AG04449 (cell line): Measurements from ENCODE around the gene B3GALT5.

Experiments
- CTCF ChIA-PET: fragments of 350-600 bp; formaldehyde crosslinking; extraction: SDS; loops from one replicate; lab custom pipeline; 2021; ENCODE audit warnings: antibody characterized with exemption; lab: Yijun Ruan, JAX
- POLR2A ChIA-PET: fragments of 400-600, 350-600 bp; formaldehyde crosslinking; extraction: SDS; loops from one replicate; lab custom pipeline; 2020; ENCODE audit warnings: antibody characterized with exemption, inconsistent platforms; lab: Yijun Ruan, JAX
- DNase-seq: peaks from one replicate; pipeline ENCODE4 v3.0.0-alpha.2; 2010; ENCODE audit warnings: low read depth, low spot score
- H3K4me3 ChIP-seq: 2 replicates; pipeline ENCODE4 v1.5.1; 2011; ENCODE audit warnings: low read depth, mild to moderate bottlenecking, control low read depth, low read length
- TF ChIP-seq, protein P1 (sequence below): IDR thresholded peaks from one replicate; pipeline ENCODE4 v1.5.1; 2011; ENCODE audit warnings: mild to moderate bottlenecking, moderate library complexity, low read length, control low read depth, inconsistent platforms; ENCODE audit not compliant: insufficient read depth; ENCODE audit errors: missing control alignments

Gene B3GALT5

DNA sequence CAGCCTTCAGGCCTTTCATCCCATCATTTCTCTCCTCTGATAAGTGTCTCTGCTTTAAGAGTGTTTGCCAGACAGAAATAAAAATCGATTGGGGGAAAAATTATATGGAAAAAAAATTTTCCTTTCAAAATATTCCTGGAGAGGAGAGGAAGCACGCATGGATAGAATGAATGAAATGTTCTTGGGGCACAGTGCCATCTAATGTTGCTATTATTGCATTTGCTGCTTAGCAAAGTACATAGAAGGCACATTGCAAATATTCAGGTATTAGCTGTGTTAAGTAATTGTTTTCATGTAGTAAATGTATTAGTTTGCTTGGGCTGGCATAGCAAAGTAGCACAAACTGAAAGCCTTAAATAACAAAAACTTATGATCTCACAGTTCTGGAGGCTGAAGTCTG, 18.1 kb downstream of the B3GALT5 start:
- TF ChIP-seq, protein P1, sequence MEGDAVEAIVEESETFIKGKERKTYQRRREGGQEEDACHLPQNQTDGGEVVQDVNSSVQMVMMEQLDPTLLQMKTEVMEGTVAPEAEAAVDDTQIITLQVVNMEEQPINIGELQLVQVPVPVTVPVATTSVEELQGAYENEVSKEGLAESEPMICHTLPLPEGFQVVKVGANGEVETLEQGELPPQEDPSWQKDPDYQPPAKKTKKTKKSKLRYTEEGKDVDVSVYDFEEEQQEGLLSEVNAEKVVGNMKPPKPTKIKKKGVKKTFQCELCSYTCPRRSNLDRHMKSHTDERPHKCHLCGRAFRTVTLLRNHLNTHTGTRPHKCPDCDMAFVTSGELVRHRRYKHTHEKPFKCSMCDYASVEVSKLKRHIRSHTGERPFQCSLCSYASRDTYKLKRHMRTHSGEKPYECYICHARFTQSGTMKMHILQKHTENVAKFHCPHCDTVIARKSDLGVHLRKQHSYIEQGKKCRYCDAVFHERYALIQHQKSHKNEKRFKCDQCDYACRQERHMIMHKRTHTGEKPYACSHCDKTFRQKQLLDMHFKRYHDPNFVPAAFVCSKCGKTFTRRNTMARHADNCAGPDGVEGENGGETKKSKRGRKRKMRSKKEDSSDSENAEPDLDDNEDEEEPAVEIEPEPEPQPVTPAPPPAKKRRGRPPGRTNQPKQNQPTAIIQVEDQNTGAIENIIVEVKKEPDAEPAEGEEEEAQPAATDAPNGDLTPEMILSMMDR = no peak
- POLR2A ChIA-PET = no interaction called here
- H3K4me3 ChIP-seq = no peak overlapping the region; the same call in 1 of the 2 replicates
- no peak for DNase-seq
- CTCF ChIA-PET = interaction anchor here (0.8 to 2.1 kb wide), 7 partner anchors 10 to 113 kb away, joined by 3 to 7 read pairs (median 3); no protein-coding TSS in a partner anchor

DNA sequence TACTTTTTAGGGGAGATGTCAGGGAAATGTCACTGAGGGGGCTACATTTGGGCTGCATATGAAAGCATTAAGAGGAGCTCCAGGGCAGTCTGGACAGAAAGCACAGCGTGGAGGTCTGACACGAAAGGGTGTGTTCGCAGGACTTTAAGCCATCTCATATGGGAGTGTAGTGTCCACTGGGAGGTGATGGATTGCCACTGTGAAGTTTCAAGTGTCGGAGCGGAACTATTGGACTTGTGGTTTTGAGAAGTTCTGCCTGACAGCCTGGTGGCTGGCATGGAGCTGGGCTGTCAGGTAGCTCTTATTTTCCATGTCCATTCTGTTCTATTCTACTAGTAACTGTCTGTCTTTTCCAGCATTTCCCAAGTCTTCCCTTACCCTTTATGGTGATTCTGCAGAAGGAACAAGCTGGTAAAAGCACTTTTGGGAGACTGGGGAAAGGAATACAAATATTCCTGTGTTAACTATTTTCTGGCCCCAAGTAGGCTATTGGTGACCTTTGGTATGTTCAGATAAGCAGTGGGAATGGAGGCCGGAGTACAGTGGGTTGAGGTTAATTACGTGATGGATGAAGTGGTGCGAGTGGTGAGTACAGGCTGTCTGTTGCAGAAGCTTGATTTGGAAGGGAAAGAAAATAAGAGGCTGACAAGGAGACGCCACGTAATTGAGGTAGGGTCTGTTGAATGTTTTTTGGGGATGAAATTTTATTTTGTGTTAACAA, 19.3 kb downstream of the B3GALT5 start:
- no peak overlapping the region for H3K4me3 ChIP-seq
- TF ChIP-seq, protein P1 = no peak
- POLR2A ChIA-PET = no interaction called here
- CTCF ChIA-PET = interaction anchor here (1.2 to 2.1 kb wide), 3 partner anchors 11 to 114 kb away, joined by 3 to 7 read pairs (median 4); no protein-coding TSS in a partner anchor
- no peak for DNase-seq

DNA sequence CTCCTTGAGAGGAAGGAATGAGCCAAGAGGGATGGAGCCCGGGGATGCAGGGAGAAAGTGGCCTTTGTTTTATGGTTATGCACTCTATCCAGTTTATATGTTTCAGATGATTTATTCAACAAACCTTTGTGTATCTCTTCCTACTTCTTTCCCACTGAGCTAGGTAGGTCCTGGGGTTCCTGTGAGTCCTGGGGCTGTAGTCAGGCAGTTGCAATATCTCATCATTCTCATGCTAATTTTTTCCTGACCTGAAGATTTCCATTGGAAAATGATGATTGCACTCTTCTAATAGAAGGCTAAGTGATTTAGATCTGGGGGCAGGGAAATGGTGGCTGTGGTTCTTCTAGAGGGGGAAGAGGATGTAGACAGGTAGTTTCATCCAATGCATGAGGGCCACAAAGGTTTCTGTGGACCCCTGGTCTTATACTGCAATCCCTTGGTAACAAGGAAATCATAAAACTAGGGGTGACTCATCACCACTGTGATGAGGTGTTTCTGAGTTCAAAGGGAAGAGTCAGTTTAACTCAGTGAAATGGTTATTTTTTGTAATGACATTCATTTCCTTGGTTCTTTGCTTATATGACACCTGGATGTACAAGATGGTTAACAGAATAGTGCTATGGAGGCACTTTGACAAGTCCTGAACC, 20.2 kb downstream of the B3GALT5 start:
- no peak for DNase-seq
- no peak overlapping the region for H3K4me3 ChIP-seq
- ChIA-PET CTCF (interaction anchor here (0.8 to 0.9 kb wide), 2 partner anchors 15 to 19 kb away, joined by 3 read pairs; no protein-coding TSS in a partner anchor), POLR2A (interaction anchor here (0.8 to 1.3 kb wide), 3 partner anchors 16 to 27 kb away, joined by 3 to 5 read pairs (median 3); no protein-coding TSS in a partner anchor)
- TF ChIP-seq, protein P1 = no peak

DNA sequence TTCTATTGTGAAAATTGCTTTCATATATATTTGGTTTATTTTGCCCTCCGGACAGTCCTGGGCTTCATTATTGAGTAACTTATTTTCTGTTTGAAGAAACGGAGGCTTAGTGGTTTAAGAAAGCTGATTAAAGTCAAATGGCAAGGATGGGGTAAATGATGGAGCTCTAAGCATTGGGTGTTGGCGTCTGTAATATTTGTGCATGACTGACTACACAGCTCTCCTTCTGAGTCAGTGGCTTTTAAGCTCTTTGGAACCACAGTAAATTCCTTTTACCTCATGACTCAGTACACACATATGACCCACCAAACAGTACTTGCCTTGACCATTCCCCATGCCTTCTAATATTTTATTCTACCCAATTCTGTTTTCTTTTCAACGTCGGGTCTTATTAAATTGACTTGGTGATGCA, 21.0 kb downstream of the B3GALT5 start:
- TF ChIP-seq, protein P1 = no peak
- no peak overlapping the region for H3K4me3 ChIP-seq
- peak; percentile 93 for DNase-seq
- POLR2A ChIA-PET = interaction anchor here (0.8 to 1.3 kb wide), 4 partner anchors 10 to 27 kb away, joined by 3 to 5 read pairs (median 4); no protein-coding TSS in a partner anchor
- CTCF ChIA-PET = interaction anchor here (0.8 to 2.2 kb wide), 3 partner anchors 14 to 82 kb away, joined by 3 to 8 read pairs (median 3); no protein-coding TSS in a partner anchor

DNA sequence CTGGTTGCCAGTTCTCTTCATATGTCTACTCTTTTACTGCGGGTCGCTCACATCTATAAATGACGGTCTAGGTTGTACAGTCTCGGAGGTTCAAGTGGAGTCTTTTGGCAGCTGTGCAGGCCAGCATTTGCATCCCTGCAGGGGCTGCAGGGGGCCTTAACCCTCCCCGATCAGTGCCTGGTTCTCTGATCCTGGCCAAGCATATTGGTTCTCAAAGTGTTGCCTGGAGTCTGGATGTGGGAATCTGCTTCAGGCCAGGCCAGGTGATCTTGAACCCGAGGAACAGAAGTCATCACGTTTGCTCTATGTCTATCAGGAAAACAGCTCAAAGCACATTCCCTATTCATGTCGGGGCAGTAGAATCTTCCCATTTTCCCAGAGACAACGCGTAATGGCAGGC, 21.8 kb downstream of the B3GALT5 start:
- DNase-seq = no peak
- POLR2A ChIA-PET = no interaction called here
- TF ChIP-seq, protein P1 = no peak
- no peak overlapping the region for H3K4me3 ChIP-seq
- CTCF ChIA-PET = interaction anchor here (0.7 to 2.2 kb wide), 3 partner anchors 13 to 116 kb away, joined by 3 to 8 read pairs (median 4); no protein-coding TSS in a partner anchor
